Mesenchymal stem cell (in vitro differentiated cells and primary cell): Measurements from ENCODE around the gene ZFY.

Source experiments
- DNase-seq: peaks from one replicate; pipeline ENCODE4 v3.0.0-alpha.2; 2013
- H2AFZ ChIP-seq: one replicate; pipeline ENCODE4 v1.6.1; 2013; ENCODE audit warnings: low read depth, mild to moderate bottlenecking, control low read depth, inconsistent platforms, low read length, moderate library complexity
- H2AK5ac ChIP-seq: 2 replicates; pipeline ENCODE4 v1.6.1; 2013; ENCODE audit warnings: low read length, moderate library complexity, mild to moderate bottlenecking, inconsistent platforms; ENCODE audit not compliant: severe bottlenecking
- H2BK120ac ChIP-seq: one replicate; pipeline ENCODE4 v1.6.1; 2013; ENCODE audit warnings: low read depth, mild to moderate bottlenecking, inconsistent platforms, low read length, moderate library complexity
- H2BK12ac ChIP-seq, 2 experiments: one replicate each; pipeline ENCODE4 v1.6.1; 2013; ENCODE audit warnings: inconsistent platforms in 2 of 2, low read length in 2 of 2, mild to moderate bottlenecking in 2 of 2, moderate library complexity in 2 of 2, control low read depth in 1 of 2
- H2BK15ac ChIP-seq: one replicate; pipeline ENCODE4 v1.6.1; 2013; ENCODE audit warnings: mild to moderate bottlenecking, low read depth, inconsistent platforms; ENCODE audit not compliant: poor library complexity, severe bottlenecking
- H2BK5ac ChIP-seq: 2 replicates; pipeline ENCODE4 v1.6.1; 2013; ENCODE audit warnings: low read depth, mild to moderate bottlenecking, low read length, control low read depth, inconsistent platforms; ENCODE audit not compliant: poor library complexity, severe bottlenecking
- H3K14ac ChIP-seq, 2 experiments: one replicate each; pipeline ENCODE4 v1.6.1; 2013; ENCODE audit warnings: inconsistent platforms in 2 of 2, low read length in 2 of 2, control low read depth in 1 of 2, mild to moderate bottlenecking in 1 of 2, moderate library complexity in 1 of 2
- H3K18ac ChIP-seq, 2 experiments: one replicate each; pipeline ENCODE4 v1.6.1; 2013; ENCODE audit warnings: inconsistent platforms in 2 of 2, low read length in 2 of 2, control low read depth in 1 of 2, low read depth in 1 of 2, mild to moderate bottlenecking in 1 of 2
- H3K23ac ChIP-seq, 2 experiments: one replicate each; pipeline ENCODE4 v1.6.1; 2013; ENCODE audit warnings: inconsistent platforms in 2 of 2, low read length in 2 of 2, mild to moderate bottlenecking in 2 of 2, moderate library complexity in 2 of 2, control low read depth in 1 of 2
- H3K27ac ChIP-seq: 2 replicates; pipeline ENCODE4 v1.5.1; 2013; ENCODE audit warnings: mild to moderate bottlenecking, moderate library complexity, low read length, control low read depth, inconsistent platforms; ENCODE audit not compliant: poor library complexity, severe bottlenecking
- H3K27me3 ChIP-seq, 2 experiments: 2 replicates each; pipeline versions ENCODE4 v1.6.1 to v1.7.0; 2013; ENCODE audit warnings: low read length in 2 of 2, mild to moderate bottlenecking in 2 of 2, moderate library complexity in 2 of 2, control low read depth in 1 of 2, inconsistent platforms in 1 of 2; ENCODE audit not compliant: control insufficient read depth in 1 of 2, insufficient read depth in 1 of 2
- H3K36me3 ChIP-seq, 2 experiments: 2 replicates each; pipeline versions ENCODE4 v1.6.1 to v1.7.0; 2013; ENCODE audit warnings: low read length in 2 of 2, control low read depth in 1 of 2, inconsistent platforms in 1 of 2, low read depth in 1 of 2, mild to moderate bottlenecking in 1 of 2; ENCODE audit not compliant: insufficient read depth in 2 of 2, control insufficient read depth in 1 of 2
- H3K4ac ChIP-seq, 2 experiments: one replicate each; pipeline ENCODE4 v1.6.1; 2013; ENCODE audit warnings: inconsistent platforms in 2 of 2, low read length in 2 of 2, mild to moderate bottlenecking in 2 of 2, moderate library complexity in 2 of 2, control low read depth in 1 of 2, low read depth in 1 of 2
- H3K4me1 ChIP-seq: 2 replicates; pipeline ENCODE4 v1.6.1; 2013; ENCODE audit warnings: low read depth, low read length, control low read depth; ENCODE audit not compliant: control insufficient read depth, insufficient read depth
- H3K4me2 ChIP-seq: 2 replicates; pipeline ENCODE4 v1.6.1; 2013; ENCODE audit warnings: low read length, mild to moderate bottlenecking, inconsistent platforms; ENCODE audit not compliant: poor library complexity, severe bottlenecking
- H3K4me3 ChIP-seq, 2 experiments: 2 replicates each; pipeline versions ENCODE4 v1.5.1 to v1.7.0; 2013; ENCODE audit warnings: low read length in 2 of 2, mild to moderate bottlenecking in 2 of 2, control low read depth in 1 of 2, low read depth in 1 of 2; ENCODE audit not compliant: insufficient read depth in 1 of 2
- H3K79me1 ChIP-seq: replicated peaks from 2 replicates; pipeline ENCODE4 v1.6.1; 2013; ENCODE audit warnings: mild to moderate bottlenecking, control low read depth, low read length, inconsistent platforms; ENCODE audit not compliant: poor library complexity, severe bottlenecking
- H3K9ac ChIP-seq: 2 replicates; pipeline ENCODE4 v1.7.0; 2013; ENCODE audit warnings: mild to moderate bottlenecking, low read length, moderate library complexity
- H3K9me3 ChIP-seq: 2 replicates; pipeline ENCODE4 v1.7.0; 2013; ENCODE audit warnings: mild to moderate bottlenecking, low read length; ENCODE audit not compliant: control insufficient read depth
- H4K8ac ChIP-seq: one replicate; pipeline ENCODE4 v1.6.1; 2013; ENCODE audit warnings: inconsistent platforms, mild to moderate bottlenecking, low read length, moderate library complexity
- H4K91ac ChIP-seq: one replicate; pipeline ENCODE4 v1.6.1; 2013; ENCODE audit warnings: mild to moderate bottlenecking, low read length, inconsistent platforms
- WGBS: methylation state at CpG from one replicate; pipeline ENCODE4 v1.1.7; 2013; ENCODE audit warnings: mixed read lengths; 5-methylcytosine and 5-hydroxymethylcytosine counted together

The ZFY gene

DNA sequence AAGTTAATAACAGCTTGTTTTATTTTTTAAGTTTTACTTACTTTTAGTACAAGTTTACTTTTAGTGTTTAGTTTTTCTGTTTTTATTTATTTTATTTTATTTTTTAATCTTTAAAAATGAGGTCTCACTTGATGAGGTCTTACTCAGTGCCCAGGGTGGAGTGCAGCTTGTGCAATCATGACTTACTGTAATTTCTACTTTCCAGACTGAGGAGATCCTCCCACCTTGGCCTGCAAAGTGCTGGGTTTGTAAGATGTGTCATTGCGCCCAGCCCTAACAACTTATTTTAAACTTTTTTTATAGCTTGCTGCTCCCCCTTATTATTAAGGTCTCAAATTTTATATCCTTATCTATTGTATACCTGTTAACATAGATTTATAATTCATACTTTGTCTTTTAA lies 41.7 kb upstream of the ZFY start:
- Histone ChIP-seq H3K79me1 (no peaks in the 10 kb centered on the region), H3K4me3 (no peak overlapping the region), H3K27me3 (no peaks in the 10 kb centered on the region), H3K14ac (no peak overlapping the region), H4K91ac (no peak overlapping the region), H2AK5ac (no peak overlapping the region), H3K4ac (no peak overlapping the region), H3K9me3 (no peaks in the 10 kb centered on the region), H3K4me2 (no peak overlapping the region), H3K4me1 (no peaks in the 10 kb centered on the region), H3K27ac (no peak overlapping the region), H3K23ac (no peak overlapping the region), H2BK120ac (no peak overlapping the region), H2AFZ (no peak overlapping the region), H4K8ac (no peak overlapping the region), H3K36me3 (no peaks in the 10 kb centered on the region), H3K9ac (no peak overlapping the region), H3K18ac (no peak overlapping the region), H2BK12ac (no peak overlapping the region), H2BK5ac (no peak overlapping the region), H2BK15ac (no peak overlapping the region)
- no CpG with 5 or more reads among the region's 1 CpG for WGBS
- no peak for DNase-seq

DNA sequence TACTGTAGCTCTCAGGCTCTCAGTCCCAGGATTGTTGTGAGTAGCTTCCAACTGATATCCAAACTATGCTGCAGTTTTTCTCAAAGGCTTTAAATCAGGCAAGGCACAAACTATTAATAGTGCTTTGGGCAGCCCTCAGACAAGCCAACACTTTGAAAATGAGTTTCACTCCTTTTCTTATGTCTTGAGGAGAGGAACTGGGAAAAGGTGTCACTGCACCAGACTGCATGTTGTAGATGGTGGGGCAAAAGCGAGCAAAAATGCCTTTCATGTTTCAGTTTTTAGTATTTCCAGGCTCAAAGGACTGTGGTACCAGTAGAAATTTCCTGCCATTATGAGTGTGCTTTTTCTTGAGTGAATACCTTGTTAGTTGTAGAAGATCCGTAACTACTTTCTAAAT lies 39.1 kb upstream of the ZFY start:
- Histone ChIP-seq H4K8ac (no peak overlapping the region), H3K4me2 (no peak overlapping the region), H2AFZ (no peak overlapping the region), H2BK15ac (no peak overlapping the region), H3K36me3 (no peaks in the 10 kb centered on the region), H2BK12ac (no peak overlapping the region), H2BK5ac (no peak overlapping the region), H3K27ac (no peak overlapping the region), H2BK120ac (no peak overlapping the region), H3K14ac (no peak overlapping the region), H2AK5ac (no peak overlapping the region), H3K79me1 (no peaks in the 10 kb centered on the region), H3K4me1 (no peaks in the 10 kb centered on the region), H3K4me3 (no peak overlapping the region), H3K18ac (no peak overlapping the region), H4K91ac (no peak overlapping the region), H3K9ac (no peak overlapping the region), H3K27me3 (no peaks in the 10 kb centered on the region), H3K23ac (no peak overlapping the region), H3K4ac (no peak overlapping the region), H3K9me3 (no peaks in the 10 kb centered on the region)
- WGBS, result 100% methylated on average over 1 of the region's 2 CpGs
- DNase-seq, result no peak

DNA sequence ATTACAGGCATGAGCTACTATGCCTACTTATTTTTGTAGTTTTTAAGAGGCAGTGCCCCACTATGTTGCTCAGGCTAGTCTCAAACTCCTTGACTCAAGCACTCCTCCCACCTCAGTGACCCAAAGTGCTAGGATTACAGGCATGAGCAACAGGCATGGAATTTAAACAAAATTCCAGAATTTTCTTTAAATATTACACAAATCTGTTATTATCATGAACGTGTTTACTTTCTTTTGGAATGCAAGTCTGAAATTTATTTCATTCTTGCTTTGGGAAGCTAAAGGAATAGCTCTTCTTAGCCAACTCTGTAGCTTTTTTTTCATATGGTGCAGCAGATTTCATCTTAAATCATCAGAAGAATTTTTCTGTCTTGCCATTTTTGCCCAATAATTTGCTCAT lies 27.8 kb upstream of the ZFY start:
- peak overlapping the region in 1 of 2 experiments; percentile 12 for H3K18ac ChIP-seq
- no peak for DNase-seq
- no peak overlapping the region for H2BK15ac ChIP-seq
- no peak overlapping the region for H3K4me2 ChIP-seq
- no peaks in the 10 kb centered on the region for H3K9me3 ChIP-seq
- H2BK120ac ChIP-seq, result no peak overlapping the region
- no peak overlapping the region for H2BK5ac ChIP-seq
- H3K9ac ChIP-seq, result no peak overlapping the region
- H2BK12ac ChIP-seq, result no peak overlapping the region
- no peaks in the 10 kb centered on the region for H3K27me3 ChIP-seq
- H3K14ac ChIP-seq, result no peak overlapping the region
- H3K4me3 ChIP-seq, result no peak overlapping the region
- peak overlapping the region; percentile 14 for H2AFZ ChIP-seq
- H3K36me3 ChIP-seq, result no peaks in the 10 kb centered on the region
- H3K79me1 ChIP-seq, result no peaks in the 10 kb centered on the region
- no peak overlapping the region for H3K4ac ChIP-seq
- no peak overlapping the region for H2AK5ac ChIP-seq
- no CpG with 5 or more reads among the region's 1 CpG for WGBS
- H3K23ac ChIP-seq, result no peak overlapping the region
- H3K4me1 ChIP-seq, result no peaks in the 10 kb centered on the region
- no peak overlapping the region for H4K91ac ChIP-seq
- no peak overlapping the region for H4K8ac ChIP-seq
- H3K27ac ChIP-seq, result no peak overlapping the region

GRCh38 chrY:2913066-2913815 lies 21.9 kb upstream of the ZFY start:
- Histone ChIP-seq H3K9me3 (no peaks in the 10 kb centered on the region), H3K4me3 (no peak overlapping the region), H2BK12ac (no peak overlapping the region), H3K27me3 (no peaks in the 10 kb centered on the region), H2AK5ac (no peak overlapping the region), H2BK15ac (no peak overlapping the region), H3K14ac (no peak overlapping the region), H2AFZ (no peak overlapping the region), H3K4me1 (no peaks in the 10 kb centered on the region), H3K36me3 (no peaks in the 10 kb centered on the region), H2BK120ac (no peak overlapping the region), H3K23ac (no peak overlapping the region), H4K91ac (no peak overlapping the region), H4K8ac (no peak overlapping the region), H3K4ac (no peak overlapping the region), H2BK5ac (no peak overlapping the region), H3K9ac (no peak overlapping the region), H3K79me1 (no peaks in the 10 kb centered on the region), H3K4me2 (no peak overlapping the region), H3K18ac (no peak overlapping the region), H3K27ac (no peak overlapping the region)
- DNase-seq, result peak; percentile 73
